Measurements from ENCODE around the gene AHRR.

Gene AHRR

GRCh38 chr5:449151-449550 lies 127.6 kb downstream of the AHRR start:
- H3K4me3 ChIP-seq (ENCODE audit: low read depth, low read length) = no peak overlapping the region
- in situ Hi-C loops (cut with HindIII; ENCODE audit: low sequenced_read_pairs) = no loop called here
- TF ChIP-seq CTCF (IDR thresholded peaks at IDR 0.05; ENCODE audit: low read depth, low read length, missing control alignments) = no peak
- DNase-seq (ENCODE audit: low read depth) = no peak

GRCh38 chr5:451587-452458 lies 130.3 kb downstream of the AHRR start:
- no peak for DNase-seq (ENCODE audit: low read depth)
- in situ Hi-C loops (cut with HindIII; ENCODE audit: low sequenced_read_pairs) = no loop called here
- TF ChIP-seq CTCF (IDR thresholded peaks at IDR 0.05; ENCODE audit: low read depth, low read length, missing control alignments) = no peak

GRCh38 chr5:452978-453710 lies 131.6 kb downstream of the AHRR start:
- TF ChIP-seq CTCF (IDR thresholded peaks at IDR 0.05; ENCODE audit: low read depth, low read length, missing control alignments) = no peak
- in situ Hi-C loops (cut with HindIII; ENCODE audit: low sequenced_read_pairs) = no loop called here
- no peak for DNase-seq (ENCODE audit: low read depth)
- no peak overlapping the region for H3K4me3 ChIP-seq (ENCODE audit: low read depth, low read length)

More at GRCh38 chr5:451587-452458, 130.3 kb downstream of the AHRR start:
- no peak overlapping the region for H3K4me3 ChIP-seq (ENCODE audit: low read depth, low read length)

- no peak overlapping the region for H3K4me3 ChIP-seq (ENCODE audit: low read depth, low read length)
- in situ Hi-C loops (cut with HindIII; ENCODE audit: low sequenced_read_pairs) = no loop called here
- no peak for DNase-seq (ENCODE audit: low read depth)
- TF ChIP-seq CTCF (IDR thresholded peaks at IDR 0.05; ENCODE audit: low read depth, low read length, missing control alignments) = no peak
Measured at GRCh38 chr5:453725-454481, 132.4 kb downstream of the AHRR start.

- in situ Hi-C loops (cut with HindIII; ENCODE audit: low sequenced_read_pairs) = no loop called here
- H3K4me3 ChIP-seq (ENCODE audit: low read depth, low read length) = no peak overlapping the region
- no peak for DNase-seq (ENCODE audit: low read depth)
- no peak for TF ChIP-seq CTCF (IDR thresholded peaks at IDR 0.05; ENCODE audit: low read depth, low read length, missing control alignments)
Measured at GRCh38 chr5:454936-455335, 133.4 kb downstream of the AHRR start.

GRCh38 chr5:455806-456205 lies 134.3 kb downstream of the AHRR start:
- DNase-seq (ENCODE audit: low read depth) = no peak
- TF ChIP-seq CTCF (IDR thresholded peaks at IDR 0.05; ENCODE audit: low read depth, low read length, missing control alignments) = no peak
- H3K4me3 ChIP-seq (ENCODE audit: low read depth, low read length) = no peak overlapping the region
- in situ Hi-C loops (cut with HindIII; ENCODE audit: low sequenced_read_pairs) = no loop called here
